ENCODE data around the gene FUZ.
"Not testable (repeated sequence)": the region's sequence is repeated elsewhere in the genome, so short reads cannot be mapped to it uniquely, and the experiment has no call there.

FUZ gene

DNA sequence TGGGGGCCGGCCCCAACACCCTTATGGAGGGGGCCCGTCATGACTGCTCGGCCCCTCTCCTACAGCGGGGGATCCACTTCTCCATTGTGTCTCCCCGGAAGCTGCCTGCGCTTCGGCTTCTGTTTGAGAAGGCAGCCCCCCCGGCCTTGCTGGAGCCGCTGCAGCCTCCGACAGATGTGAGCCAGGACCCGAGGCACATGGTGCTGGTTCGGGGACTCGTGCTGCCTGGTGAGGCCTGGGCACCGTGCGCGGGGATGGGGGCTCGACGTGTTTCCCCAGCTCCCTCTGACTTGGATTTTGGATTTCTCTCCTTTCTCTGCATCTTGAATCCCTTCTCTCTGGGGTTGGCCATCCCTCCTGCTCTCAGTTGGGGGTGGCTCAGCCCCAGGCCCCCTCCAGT, 16.6 kb upstream of the FUZ start:
- DNase-seq = no peak

DNA sequence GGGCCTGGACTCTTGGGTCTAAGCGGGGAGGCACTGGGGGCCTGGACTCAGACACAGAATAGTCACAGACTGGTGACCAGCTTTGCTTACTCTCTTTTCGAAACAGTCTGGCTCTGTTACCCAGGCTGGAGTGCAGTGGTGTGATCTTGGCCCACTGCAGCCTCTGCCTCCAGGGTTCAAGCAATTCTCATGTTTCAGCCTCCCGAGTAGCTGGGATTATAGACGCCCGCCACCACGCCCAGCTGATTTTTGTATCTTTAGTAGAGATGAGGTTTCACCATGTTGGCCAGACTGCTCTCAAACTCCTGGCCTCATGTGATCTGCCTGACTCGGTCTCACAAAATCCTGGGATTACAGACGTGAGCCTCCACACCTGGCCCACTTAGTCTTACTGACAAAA, 16.1 kb upstream of the FUZ start:
- DNase-seq = no peak

DNA sequence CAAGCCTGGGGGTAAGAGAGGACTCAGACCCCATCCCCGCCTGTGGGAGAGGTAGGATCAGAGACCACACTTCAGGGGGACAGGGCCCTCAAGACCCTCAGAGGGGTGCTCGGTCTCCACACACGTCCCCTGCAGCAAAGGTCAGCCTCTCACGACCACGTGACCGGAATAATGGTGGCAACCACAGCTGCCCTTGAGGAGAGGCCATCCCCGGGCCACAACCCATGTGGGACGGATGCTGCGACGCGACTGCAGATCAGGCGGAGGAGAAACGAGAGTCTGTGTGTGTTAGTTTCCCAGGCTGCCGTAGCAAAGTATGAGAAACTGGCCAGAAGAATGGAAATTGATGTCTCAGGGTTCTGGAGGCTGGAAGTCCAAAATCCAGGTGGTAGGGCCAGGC, 13.9 kb upstream of the FUZ start:
- DNase-seq = no peak

DNA sequence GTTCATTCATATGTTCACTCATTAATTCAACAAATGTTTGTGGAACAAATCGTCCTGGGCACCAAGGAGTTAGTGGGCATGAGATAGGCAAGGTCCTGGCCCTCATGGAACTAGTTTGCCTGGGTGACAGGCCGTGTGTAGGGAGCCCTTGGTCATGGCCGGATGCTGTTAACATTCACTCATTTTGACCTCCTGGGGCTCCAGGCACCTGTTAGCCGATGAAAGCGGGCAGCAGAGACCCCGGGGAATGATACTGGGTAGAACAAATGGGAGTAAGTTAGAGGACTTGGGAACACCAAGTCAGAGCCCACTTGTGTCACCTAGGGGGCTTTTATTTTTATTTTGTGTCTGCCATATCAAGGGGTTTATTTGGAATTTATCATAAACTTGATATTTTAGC, 11.6 kb upstream of the FUZ start:
- no peak for DNase-seq

DNA sequence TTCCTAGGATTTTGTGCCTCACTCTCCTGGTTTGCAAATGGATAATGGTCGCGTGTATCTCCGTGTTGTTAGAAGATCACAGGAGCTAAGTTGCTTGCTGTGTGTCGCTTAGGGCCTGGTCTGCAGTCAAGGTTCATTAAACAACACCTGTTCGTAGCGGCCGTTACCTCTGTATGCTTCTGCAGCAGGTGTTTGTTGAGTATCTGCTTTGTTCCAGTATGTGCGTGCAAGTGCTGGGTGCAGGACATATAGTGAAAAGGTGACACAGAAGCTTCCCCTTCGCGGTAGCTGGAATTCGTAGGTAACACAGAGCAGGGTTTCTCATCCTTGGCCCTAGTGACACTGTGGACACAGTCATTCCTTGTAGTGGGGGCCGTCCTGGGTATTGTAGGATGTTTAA, 10.4 kb upstream of the FUZ start:
- no peak for DNase-seq

DNA sequence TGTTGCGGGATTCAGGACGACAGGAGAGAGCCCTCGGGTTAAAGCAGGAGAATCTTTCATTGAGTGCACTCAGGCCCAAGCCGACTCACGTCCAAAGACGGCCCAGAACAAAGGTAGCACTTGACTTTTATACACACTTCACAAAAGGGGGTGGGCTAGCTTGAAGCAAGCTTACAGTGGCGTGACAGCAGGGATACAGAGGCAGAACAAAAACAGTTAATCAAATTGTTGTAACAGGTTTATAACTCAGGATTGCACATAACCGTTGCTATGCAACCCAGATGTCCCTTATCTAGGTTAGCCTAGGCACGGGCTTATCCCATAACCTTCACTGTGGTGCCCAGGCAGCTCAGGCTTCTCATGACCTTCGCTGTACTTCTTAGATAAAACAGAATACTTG, 7.0 kb upstream of the FUZ start:
- DNase-seq = no peak

DNA sequence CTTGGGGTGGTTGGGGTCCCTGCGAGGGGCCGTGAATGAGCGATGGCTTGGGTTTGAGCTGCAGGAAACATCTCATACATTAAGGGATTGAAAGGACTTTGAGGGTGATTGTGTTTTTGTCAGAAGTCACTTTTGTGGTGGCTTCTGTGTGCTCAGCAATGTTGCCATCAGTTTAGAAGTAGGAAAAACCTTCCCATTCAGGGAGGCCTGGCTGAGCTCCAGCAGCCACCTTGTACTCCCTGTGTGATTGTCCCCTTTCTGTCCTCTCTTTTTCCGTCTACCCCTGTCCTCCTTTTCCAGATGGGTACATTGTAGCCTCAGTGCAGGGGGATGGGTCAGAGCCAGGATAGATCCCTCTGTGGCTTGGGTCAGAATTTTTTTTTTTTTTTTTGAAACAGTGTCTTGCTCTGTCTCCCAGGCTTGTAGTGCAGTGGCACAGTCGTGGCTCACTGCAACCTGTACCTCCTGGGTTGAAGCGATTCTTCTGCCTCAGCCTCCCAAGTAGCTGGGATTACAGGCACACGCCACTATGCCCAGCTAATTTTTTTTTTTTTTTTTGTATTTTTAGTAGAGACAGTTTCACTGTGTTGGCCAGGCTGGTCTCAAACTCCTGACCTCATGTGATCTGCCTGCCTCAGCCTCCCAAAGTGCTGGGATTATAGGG, 6.5 kb upstream of the FUZ start:
- DNase-seq = not testable (repeated sequence)

DNA sequence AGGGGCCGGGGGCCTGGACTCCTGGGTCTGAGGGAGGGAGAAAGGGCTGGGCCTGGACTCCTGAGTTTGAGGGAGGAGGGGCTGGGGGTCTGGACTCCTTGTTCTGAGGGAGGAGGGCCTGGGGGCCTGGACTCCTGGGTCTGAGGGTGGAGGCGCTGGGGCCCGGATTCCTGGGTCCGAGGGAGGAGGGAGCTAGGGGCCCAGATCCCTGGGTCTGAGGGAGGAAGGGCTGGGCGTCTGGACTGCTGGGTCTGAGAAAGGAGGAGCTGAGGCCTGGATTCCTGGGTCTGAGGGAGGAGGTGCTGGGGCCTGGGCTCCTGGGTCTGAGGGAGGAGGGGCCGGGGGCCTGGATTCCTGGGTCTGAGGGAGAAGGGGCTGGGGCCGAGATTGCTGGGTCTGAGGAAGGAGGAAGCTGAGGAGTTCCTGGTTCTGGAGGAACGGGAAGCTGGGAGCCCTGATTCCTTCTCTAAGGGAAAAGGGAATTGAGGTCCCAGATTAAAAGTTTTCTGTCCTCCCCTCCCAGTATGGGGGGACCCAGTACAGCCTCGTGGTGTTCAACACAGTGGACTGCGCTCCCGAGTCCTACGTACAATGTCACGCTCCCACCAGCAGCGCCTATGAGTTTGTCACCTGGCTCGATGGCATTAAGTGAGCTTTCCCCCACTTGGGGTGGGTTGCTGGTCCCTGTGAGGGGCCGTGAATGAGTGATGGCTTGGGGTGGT, 5.7 kb upstream of the FUZ start:
- DNase-seq = no peak

DNA sequence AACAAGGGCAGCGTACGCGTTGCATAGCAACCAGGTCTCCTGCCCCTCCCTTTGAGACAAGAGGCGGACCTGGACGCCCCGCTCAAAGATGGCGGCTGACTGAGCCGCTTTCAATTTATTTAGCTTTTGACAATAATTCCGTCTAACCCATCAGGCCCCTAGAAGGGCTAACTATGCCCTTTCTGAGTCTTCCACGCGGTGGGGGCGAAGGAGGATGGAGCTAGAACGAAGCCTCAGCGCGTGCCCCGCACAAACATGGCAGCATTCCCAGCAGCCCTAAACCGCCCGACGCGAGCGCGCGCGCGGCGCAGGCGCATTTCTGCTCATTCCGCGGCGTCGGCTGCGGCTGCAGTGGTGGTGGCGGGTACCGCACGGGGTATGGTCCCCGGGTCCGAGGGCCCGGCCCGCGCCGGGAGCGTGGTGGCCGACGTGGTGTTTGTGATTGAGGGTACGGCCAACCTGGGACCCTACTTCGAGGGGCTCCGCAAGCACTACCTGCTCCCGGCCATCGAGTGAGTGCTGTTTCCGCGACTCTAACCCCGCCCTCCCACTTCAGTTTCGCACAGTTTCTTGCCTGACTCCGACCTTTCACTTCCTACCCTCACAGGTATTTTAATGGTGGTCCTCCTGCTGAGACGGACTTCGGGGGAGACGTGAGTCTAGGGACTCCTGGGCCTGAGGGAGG, 5.0 kb upstream of the FUZ start, which contains the start of gene MED25:
Gene MED25, plus strand, starts transcription at position 326 of the 685 bp plus-strand sequence. Its CDS starts 53 bp downstream, at position 379.
- peak; percentile 91 for DNase-seq

DNA sequence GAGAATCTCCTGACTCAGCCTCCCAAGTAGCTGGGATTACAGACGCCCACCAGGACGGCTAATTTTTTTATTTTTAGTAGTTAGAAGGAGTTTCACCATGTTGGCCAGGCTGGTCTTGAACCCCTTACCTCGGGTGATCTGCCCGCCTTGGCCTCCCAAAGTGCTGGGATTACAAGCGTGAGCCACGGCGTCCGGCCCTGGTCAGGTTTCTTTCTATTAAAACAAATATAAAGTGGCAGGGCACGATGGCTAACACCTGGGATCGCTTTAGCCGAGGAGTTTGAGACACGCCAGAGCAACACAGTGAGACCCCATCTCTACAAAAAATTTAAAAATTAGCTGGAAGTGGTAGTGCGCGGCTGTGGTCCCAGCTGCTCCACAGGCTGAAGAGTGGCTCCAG, 3.5 kb upstream of the FUZ start:
- DNase-seq = no peak

DNA sequence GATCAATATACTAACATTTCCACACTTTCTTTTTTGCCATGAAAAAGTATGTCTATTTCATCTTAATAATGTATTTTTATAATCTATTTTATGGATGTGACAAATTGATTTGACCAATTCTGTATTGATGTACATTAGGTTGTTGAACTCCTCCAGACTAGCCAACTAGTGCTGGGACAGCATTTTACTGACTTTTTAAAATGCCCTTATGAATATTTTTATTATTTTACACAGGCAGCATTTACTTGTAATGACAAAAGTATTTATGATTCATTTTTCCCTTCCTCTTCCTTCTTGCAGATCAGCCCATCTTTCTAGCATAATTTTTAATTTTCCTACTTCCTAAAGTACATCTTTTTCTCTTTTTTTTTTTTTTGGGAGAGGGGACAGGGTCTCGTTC, 918 bp upstream of the FUZ start:
- DNase-seq = no peak

DNA sequence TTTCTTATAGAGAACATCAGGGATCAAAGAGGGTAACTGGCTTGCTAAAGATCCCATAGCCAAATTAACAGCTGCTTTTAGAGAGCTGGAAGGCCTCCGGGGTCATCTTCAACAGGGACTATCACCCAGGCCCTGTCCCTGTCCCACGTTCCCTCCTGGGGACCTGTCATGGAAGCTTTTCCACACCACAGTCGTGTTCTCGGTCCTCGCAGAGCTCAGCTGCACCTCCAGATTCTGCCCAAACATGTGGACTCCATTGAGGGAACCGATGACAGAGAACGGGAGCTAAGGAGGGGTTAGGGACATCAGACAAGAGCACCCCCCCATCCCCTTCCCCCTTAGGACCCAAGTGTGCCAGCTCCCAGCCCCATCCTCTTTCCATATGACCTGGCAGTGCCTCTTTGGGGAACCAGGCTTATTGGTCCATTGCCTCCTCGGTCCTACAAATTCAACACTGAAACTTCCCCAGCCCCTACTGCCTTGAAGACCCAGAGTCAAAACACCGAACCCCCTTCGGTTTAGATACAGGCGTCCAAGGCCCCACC, 568 bp downstream of the FUZ start:
- no peak for DNase-seq

DNA sequence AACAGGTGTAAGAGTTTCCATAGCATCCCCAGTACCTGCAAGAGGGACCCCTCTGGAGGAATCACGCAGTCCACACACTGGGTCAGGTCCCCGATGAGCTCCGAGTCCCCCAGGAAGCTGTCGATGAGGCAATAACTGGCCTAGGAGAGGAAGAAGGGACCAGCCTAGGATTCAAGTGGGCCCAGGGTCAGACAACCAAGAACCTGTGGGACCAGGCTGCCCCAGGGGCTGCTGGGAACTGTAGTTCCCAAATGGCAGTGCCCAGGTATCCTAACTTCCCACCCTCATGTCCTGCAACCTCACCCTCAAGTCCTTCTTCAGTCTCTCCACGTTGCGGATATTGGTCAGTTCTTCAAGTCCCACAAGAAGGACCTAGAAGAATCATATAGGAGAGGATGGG, 1.8 kb downstream of the FUZ start:
- DNase-seq = no peak

DNA sequence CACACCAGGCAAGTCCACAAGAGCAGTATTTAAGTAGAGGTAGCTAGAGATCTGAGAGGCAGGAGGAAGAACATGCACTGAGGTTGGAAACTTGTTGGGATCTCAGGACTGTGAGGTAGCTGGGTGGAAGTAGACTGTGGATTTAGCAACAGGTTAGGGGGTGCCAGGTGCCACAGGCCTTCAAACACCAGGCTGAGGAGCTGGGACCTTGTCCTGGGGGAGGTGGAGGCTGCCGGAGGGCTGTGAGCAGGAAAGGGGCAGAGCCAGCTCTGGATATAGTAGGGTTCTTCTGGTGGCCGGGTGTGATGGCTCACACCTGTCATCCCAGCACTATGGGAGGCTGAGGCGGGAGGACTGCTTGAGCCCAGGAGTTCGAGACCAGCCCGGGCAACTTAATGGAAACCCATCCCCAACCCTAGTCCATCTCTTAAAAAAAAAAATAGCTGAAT, 3.1 kb downstream of the FUZ start:
- DNase-seq = no peak

DNA sequence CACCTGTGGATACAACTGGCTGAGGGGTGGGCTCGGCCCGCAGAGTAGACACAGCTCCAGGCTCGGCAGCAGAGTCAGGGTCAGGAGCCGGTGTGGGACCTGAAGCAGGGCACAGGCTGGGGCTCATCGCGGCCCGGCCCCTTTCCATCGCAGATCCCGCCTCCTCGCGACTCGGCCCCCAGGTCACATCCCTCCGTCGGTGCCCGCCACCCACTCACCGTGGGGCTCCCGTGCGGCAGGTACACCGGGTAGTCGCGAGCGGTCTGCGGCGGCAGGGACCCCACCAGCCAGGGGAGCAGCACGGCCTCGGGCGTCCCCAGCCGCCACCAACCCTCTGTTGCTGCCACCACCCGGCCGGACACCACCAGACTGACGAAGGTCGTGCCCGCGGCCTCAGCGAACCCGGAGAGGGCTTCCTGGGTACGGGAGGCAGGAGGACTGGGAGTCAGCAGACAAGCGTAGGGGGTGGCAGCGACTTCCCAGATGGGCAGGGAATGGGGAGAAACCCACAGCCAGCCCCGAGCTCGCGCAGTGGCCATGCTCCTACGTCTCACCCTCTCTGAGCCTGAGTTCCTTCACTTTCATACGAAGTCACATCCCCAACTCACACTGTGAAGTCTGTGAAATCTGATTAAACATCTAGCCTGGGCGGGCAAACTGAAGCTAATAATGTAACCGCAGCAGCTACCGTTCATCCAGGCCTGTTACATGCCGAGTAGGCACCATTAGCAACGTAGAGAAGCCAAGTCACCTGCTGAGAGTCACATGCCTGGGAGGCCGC, 3.7 kb downstream of the FUZ start:
- DNase-seq = peak; percentile 72

DNA sequence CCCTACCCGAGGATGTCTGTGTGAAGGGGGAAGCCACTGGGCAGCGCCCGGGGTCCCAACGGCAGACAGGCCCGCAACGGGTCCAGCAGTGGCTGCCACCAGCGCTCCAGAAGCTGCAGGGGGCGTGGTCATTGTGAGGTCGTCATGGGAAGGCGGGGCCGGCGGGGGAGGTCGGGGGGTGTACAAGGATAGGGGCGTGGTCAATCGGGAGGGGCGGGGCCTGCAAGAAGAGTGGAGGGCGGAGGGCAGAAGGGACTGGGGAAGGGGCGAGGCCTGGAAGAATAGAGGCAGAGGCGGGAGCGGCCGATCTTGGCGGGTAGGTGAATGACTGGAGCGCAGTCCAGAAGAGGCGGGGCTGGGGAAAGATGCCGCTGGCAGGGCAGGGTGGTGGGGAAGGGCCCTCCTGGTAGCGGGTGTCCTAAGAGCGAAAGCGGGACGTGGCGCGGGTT, 4.4 kb downstream of the FUZ start:
- peak; percentile 98 for DNase-seq

DNA sequence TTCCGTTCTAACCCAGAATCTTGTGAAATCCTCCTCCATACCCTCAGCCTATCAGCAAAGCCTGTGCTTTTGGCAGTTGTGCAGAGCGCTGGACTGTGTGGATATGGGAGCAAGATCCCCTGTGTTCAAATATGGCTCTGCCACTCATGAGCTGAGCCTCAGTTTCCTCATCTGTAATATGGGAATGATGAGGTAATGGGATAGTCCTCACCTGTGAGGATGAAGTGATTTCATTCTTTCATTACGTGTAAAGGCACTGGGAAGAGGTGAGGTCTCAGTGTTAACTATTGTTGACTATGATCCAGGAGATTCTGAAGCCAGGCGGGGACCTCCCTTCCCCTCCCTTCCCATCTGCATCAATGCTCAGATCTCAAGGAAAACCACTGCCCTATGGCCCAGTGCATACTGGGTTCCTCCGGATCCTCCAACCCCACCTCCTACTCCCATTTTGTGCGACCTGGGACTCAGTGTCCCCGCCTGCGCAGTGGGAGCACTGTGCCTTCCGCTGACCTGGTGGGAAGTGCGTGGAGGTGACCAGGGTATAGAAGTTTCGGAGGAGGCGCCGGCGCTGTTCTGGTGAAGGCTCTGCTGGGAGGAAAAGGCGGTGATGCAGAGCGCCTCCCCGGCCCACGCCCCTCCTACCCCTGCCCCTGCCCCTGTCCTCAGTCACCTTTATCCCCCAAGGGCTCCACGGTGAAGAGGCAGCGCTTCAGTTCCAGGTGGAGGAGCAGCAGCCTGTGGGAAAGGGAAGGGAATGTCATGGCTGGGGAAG, 5.0 kb downstream of the FUZ start:
- DNase-seq = no peak

DNA sequence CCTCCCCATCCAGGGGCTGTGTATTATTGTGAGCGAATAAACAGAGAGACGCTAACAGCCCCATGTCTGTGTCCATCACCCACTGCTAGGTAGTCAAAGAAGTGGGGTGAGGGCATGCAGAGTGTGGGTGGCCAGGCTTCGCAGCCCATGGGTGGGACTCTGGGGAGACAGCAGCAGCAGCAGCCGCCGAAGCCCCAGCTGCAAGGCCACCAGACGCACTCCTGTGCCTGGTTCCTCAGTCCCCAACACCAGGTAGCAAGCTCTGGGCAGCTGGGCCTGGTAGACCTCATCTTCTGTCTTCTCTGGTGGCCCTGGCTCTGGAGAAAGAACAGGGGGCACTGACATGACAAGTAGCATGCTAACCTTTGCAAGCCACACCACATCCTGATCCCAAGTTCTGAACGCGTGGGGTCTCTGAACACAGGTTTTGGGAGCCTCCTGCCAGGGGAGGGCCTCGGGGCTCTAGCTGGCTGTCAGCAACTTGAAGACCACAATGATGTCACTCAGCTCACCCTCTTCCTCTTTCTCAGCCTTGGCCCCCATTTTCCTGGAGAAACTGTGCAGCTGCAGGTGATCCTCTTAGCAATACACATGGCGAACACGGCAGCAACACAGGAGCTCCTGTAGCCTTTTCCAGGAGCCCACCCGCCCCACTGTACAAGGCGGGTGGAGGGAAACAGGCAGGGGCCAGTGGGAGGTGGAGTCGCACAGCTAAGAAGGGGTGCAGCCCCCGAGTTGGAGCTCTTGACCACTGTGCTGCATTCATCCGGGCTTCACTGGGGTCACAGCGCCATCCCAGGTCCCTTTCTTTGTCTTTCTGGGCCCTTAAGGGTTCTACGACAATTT, 5.8 kb downstream of the FUZ start:
- DNase-seq = no peak

DNA sequence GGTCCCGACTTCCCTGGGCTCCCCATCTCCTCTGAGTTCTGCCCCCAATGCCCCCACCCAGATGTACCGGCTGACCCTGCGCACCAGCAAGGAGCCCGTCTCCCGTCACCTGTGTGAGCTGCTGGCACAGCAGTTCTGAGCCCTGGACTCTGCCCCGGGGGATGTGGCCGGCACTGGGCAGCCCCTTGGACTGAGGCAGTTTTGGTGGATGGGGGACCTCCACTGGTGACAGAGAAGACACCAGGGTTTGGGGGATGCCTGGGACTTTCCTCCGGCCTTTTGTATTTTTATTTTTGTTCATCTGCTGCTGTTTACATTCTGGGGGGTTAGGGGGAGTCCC, 6.5 kb downstream of the FUZ start:
- DNase-seq = no peak

DNA sequence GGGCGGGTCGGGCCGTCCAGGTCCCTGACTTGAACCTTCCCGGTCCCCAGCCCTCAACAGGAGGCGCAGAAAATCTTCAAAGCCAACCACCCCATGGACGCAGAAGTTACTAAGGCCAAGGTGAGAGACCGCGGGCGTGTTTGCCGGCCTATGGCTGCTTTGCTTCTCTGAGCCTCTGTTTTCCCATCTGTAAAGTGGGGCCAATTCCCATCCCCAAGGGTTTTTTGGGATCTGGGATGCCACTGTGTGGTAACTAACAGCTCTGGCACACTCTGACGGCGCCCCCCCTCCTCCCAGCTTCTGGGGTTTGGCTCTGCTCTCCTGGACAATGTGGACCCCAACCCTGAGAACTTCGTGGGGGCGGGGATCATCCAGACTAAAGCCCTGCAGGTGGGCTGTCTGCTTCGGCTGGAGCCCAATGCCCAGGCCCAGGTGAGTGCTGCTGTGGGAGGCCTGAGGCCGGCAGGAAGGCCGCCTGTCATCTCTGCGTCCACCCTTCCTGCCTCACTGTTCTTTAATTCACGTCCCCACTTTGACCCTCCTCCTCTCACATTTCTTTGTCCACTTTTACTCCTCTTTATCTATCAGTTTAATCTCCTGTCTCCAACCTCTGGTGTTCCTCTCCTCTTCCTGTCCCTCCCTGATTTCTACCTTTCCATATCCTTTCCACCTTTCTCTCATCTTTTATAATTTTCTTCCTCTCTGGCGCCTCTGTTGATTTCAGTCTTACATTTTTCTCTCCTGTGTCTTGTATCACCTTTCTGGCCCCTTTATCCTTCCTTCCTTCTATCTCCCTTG, 7.1 kb downstream of the FUZ start:
- no peak for DNase-seq

DNA sequence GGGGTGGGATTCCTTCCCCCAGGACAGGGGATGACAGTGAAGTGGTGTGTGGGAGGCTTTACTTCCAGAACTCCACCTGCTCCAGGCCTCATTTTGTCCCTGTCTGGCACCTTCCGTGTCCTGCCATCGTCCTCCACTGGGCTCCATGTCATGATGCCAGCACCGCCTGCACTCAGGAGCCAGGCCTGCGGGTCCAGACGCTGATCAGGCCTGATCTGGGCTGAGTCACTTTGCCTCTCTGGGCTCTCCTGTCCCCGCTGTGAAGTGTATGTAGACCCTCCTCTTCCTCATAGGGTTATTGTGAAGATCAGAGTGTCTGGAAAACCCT, 9.6 kb downstream of the FUZ start:
- no peak for DNase-seq
